Astrocyte (in vitro differentiated cells and primary cell): ENCODE data around the gene RAVER2. TPM values are rescaled to one million over a fixed set of nuclear protein-coding genes. Genes with fewer than 3 reads are reported as not detected.

Source experiments
- DNase-seq: peaks from one replicate; pipeline ENCODE4 v3.0.0-alpha.2; 2010; ENCODE audit warnings: low read depth
- FAIRE-seq: peaks from 2 replicates; lab custom pipeline; 2011; peaks lifted over from hg19 to GRCh38; lab: Jason Lieb, UNC
- H2AFZ ChIP-seq: 2 replicates; pipeline ENCODE4 v1.6.0; 2012; ENCODE audit warnings: low read depth, low read length, inconsistent platforms
- H3K27ac ChIP-seq: 2 replicates; pipeline ENCODE4 v1.5.1; 2011; ENCODE audit warnings: low read depth, low read length, inconsistent platforms
- H3K27me3 ChIP-seq: 2 replicates; pipeline ENCODE4 v1.6.0; 2011; ENCODE audit warnings: low read length, inconsistent platforms; ENCODE audit not compliant: insufficient read depth
- H3K36me3 ChIP-seq: 2 replicates; pipeline ENCODE4 v1.5.1; 2011; ENCODE audit warnings: low read length, inconsistent platforms; ENCODE audit not compliant: insufficient read depth
- H3K4me1 ChIP-seq: 2 replicates; pipeline ENCODE4 v1.5.1; 2011; ENCODE audit warnings: low read length, inconsistent platforms; ENCODE audit not compliant: insufficient read depth
- H3K4me2 ChIP-seq: 2 replicates; pipeline ENCODE4 v1.6.0; 2012; ENCODE audit warnings: low read length, inconsistent platforms
- H3K4me3 ChIP-seq: 2 replicates; pipeline ENCODE4 v1.5.1; 2011; ENCODE audit warnings: low read depth, mild to moderate bottlenecking, low read length, inconsistent platforms; ENCODE audit not compliant: insufficient read depth
- H3K79me2 ChIP-seq: 2 replicates; pipeline ENCODE4 v1.6.0; 2012; ENCODE audit warnings: mild to moderate bottlenecking, low read length, inconsistent platforms; ENCODE audit not compliant: insufficient read depth
- H3K9ac ChIP-seq: 2 replicates; pipeline ENCODE4 v1.6.0; 2012; ENCODE audit warnings: mild to moderate bottlenecking, low read length, inconsistent platforms
- H3K9me3 ChIP-seq: 2 replicates; pipeline ENCODE4 v1.5.1; 2012; ENCODE audit warnings: low read depth, mild to moderate bottlenecking, low read length, inconsistent platforms; ENCODE audit not compliant: insufficient read depth
- H4K20me1 ChIP-seq: 2 replicates; pipeline ENCODE4 v1.6.0; 2012; ENCODE audit warnings: low read length, inconsistent platforms; ENCODE audit not compliant: insufficient read depth
- H3K27ac Mint-ChIP-seq: one replicate; pipeline ENCODE4 v1.8.0; 2021; ENCODE audit warnings: mild to moderate bottlenecking, mixed read lengths; ENCODE audit not compliant: unreplicated experiment
- H3K27me3 Mint-ChIP-seq: one replicate; pipeline ENCODE4 v1.8.0; 2021; ENCODE audit warnings: low read depth, mixed read lengths; ENCODE audit not compliant: unreplicated experiment
- H3K36me3 Mint-ChIP-seq: one replicate; pipeline ENCODE4 v1.8.0; 2021; ENCODE audit warnings: low read depth, mixed read lengths; ENCODE audit not compliant: unreplicated experiment
- H3K4me1 Mint-ChIP-seq: one replicate; pipeline ENCODE4 v1.8.0; 2021; ENCODE audit warnings: low read depth, mixed read lengths; ENCODE audit not compliant: unreplicated experiment
- H3K4me3 Mint-ChIP-seq: one replicate; pipeline ENCODE4 v1.8.0; 2021; ENCODE audit warnings: mild to moderate bottlenecking, moderate library complexity, mixed read lengths; ENCODE audit not compliant: unreplicated experiment
- H3K9me3 Mint-ChIP-seq: one replicate; pipeline ENCODE4 v1.8.0; 2021; ENCODE audit warnings: mild to moderate bottlenecking, mixed read lengths; ENCODE audit not compliant: unreplicated experiment
- CTCF ChIP-seq: IDR thresholded peaks from 2 replicates; pipeline ENCODE4 v1.5.1; 2011; ENCODE audit warnings: low read depth, mild to moderate bottlenecking, inconsistent platforms, low read length, moderate library complexity; ENCODE audit not compliant: insufficient read depth
- EZH2 ChIP-seq: IDR thresholded peaks from 2 replicates; pipeline ENCODE4 v1.6.1; 2012; ENCODE audit warnings: mild to moderate bottlenecking, low read length, inconsistent platforms; ENCODE audit not compliant: insufficient read depth
- total RNA-seq: library from RNA; stranded (reverse); gene quantifications from 2 replicates; pipeline ENCODE4 v1.2.1, GENCODE V29; 2021

Gene RAVER2
- total RNA-seq, 1 donor from 2014 or later = 7.1 TPM

DNA sequence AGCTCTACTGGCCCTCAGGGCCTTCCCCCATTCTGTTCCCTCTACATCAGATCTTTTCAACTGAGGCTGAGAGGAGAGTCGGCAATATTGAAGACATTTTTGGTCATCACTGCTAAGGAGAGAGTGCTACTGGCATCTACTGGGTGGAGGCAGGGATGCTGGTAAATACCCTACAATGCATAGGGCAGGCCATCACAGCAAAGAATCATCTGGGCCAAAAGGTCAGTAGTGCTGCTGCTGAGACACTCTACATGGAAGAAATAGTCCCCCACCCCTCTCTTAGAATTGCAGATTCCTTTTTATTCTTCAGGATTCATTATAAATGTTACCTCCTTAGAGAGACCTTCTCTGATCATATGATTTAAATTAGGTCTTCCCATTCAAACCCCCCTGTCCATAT lies 127.2 kb downstream of the RAVER2 start:
- H3K4me3 Mint-ChIP-seq = no peak overlapping the region
- H3K27me3 Mint-ChIP-seq = no peaks in the 10 kb centered on the region
- H3K4me3 ChIP-seq = no peak overlapping the region
- H3K4me2 ChIP-seq = no peak overlapping the region
- no peaks in the 10 kb centered on the region for H4K20me1 ChIP-seq
- H3K27ac Mint-ChIP-seq = no peak overlapping the region
- no peak for FAIRE-seq
- H3K36me3 Mint-ChIP-seq = peaks cover 26% of the 10 kb centered on the region
- no peak for TF ChIP-seq EZH2
- no peak for TF ChIP-seq CTCF
- H3K9me3 Mint-ChIP-seq = peaks cover 2% of the 10 kb centered on the region
- no peak for DNase-seq
- H3K27ac ChIP-seq = no peak overlapping the region
- H3K4me1 ChIP-seq = no peaks in the 10 kb centered on the region
- H2AFZ ChIP-seq = no peak overlapping the region
- H3K36me3 ChIP-seq = peaks cover 12% of the 10 kb centered on the region
- H3K27me3 ChIP-seq = no peaks in the 10 kb centered on the region
- no peaks in the 10 kb centered on the region for H3K4me1 Mint-ChIP-seq
- H3K9ac ChIP-seq = no peak overlapping the region
- H3K9me3 ChIP-seq = no peaks in the 10 kb centered on the region
- no peaks in the 10 kb centered on the region for H3K79me2 ChIP-seq

DNA sequence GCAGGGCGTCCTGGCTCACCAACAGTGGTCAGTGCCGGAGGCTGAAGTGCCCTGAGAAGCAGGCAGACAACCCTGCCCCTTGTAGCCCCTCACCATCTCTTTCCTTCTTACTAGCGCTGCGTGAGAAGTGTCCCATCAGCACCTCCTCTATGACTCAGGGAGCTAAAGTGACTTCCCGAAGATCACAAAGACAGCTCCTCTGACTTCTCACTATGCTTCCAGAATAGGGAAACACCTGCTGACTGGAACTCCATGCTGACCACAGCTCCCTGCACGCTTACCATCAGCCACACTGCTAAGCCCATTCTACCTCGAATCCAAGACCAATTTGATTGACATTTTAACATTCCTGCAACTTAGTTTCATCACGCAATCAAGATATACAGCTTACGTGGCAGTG lies 128.7 kb downstream of the RAVER2 start:
- no peaks in the 10 kb centered on the region for H4K20me1 ChIP-seq
- peaks cover under 1% of the 10 kb centered on the region for H3K4me1 ChIP-seq
- H3K36me3 Mint-ChIP-seq = peaks cover 22% of the 10 kb centered on the region
- H3K27ac Mint-ChIP-seq = no peak overlapping the region
- H3K4me2 ChIP-seq = no peak overlapping the region
- H3K27me3 ChIP-seq = no peaks in the 10 kb centered on the region
- no peak for TF ChIP-seq CTCF
- TF ChIP-seq EZH2 = no peak
- FAIRE-seq = no peak
- no peaks in the 10 kb centered on the region for H3K9me3 ChIP-seq
- no peak overlapping the region for H3K27ac ChIP-seq
- peaks cover 14% of the 10 kb centered on the region for H3K36me3 ChIP-seq
- no peak overlapping the region for H2AFZ ChIP-seq
- no peak overlapping the region for H3K4me3 ChIP-seq
- H3K27me3 Mint-ChIP-seq = no peaks in the 10 kb centered on the region
- H3K9ac ChIP-seq = no peak overlapping the region
- DNase-seq = no peak
- no peak overlapping the region for H3K4me3 Mint-ChIP-seq
- peaks cover 2% of the 10 kb centered on the region for H3K9me3 Mint-ChIP-seq
- no peaks in the 10 kb centered on the region for H3K79me2 ChIP-seq
- H3K4me1 Mint-ChIP-seq = peaks cover 1% of the 10 kb centered on the region

DNA sequence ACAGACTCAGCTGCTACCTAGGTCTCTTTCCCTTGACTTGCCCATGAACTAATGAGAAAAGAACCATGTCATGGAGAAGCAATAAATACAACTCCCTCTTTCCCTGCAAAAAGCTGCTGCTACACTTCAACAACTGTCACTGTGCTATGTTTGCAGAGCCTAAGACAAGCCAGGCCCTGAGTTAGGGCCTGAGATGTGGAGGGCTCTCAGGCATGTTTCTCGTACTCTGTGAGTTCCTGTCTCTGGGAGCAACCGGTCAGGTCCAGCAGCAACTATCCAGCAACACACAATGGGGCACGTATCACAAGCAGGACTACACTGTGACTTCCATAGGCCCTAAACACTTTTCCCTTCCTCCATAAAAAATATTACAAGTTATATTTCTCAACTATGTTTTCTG lies 129.8 kb downstream of the RAVER2 start:
- TF ChIP-seq CTCF (no peak), EZH2 (no peak)
- peaks cover 8% of the 10 kb centered on the region for H3K36me3 ChIP-seq
- no peaks in the 10 kb centered on the region for H3K9me3 ChIP-seq
- no peaks in the 10 kb centered on the region for H3K27me3 ChIP-seq
- Mint-ChIP-seq H3K36me3 (peaks cover 12% of the 10 kb centered on the region), H3K27ac (no peak overlapping the region), H3K9me3 (peaks cover 2% of the 10 kb centered on the region), H3K4me3 (no peak overlapping the region), H3K27me3 (no peaks in the 10 kb centered on the region), H3K4me1 (peaks cover 1% of the 10 kb centered on the region)
- no peaks in the 10 kb centered on the region for H3K79me2 ChIP-seq
- FAIRE-seq (no peak), DNase-seq (no peak)
- H3K27ac ChIP-seq = no peak overlapping the region
- H3K9ac ChIP-seq = no peak overlapping the region
- H4K20me1 ChIP-seq = no peaks in the 10 kb centered on the region
- peaks cover 9% of the 10 kb centered on the region for H3K4me1 ChIP-seq
- H2AFZ ChIP-seq = no peak overlapping the region
- no peak overlapping the region for H3K4me3 ChIP-seq
- no peak overlapping the region for H3K4me2 ChIP-seq
